ENCODE measurements around the gene CD82. TPM values are rescaled to one million over a fixed set of nuclear protein-coding genes. Genes with fewer than 3 reads are reported as not detected.

CD82 gene
- total and polyA plus RNA-seq, 2 of the 8 experiments (the other 6 are each of a cell fraction or from before 2014, with no cell fraction given), result 7.9 to 10.3 TPM

DNA sequence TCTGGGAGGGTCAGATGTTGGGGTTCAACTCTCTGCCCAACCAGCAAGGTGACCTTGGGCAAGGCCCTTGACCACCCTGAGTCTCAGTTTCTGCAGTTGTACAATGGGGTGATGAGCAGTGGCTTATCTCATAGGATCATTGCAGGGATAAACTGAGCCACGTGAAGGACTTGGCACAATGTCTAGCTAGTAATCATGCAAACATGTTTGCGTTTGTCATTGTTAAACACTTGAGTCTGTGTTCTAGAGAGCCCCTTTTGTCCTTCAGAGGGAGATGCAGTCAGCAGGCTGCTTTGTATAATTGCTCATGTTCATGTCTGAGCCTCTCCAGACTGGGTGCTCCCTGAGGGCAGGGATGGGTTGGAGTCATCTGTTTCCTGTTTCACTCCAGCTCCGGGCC is 15.8 kb downstream of the CD82 start:
- Histone ChIP-seq H3K23ac (ENCODE audit: insufficient read length) (no peak overlapping the region), H2BK20ac (ENCODE audit: low read length) (no peak overlapping the region), H3K23me2 (ENCODE audit: low read depth, low read length) (no peaks in the 10 kb centered on the region), H2AK5ac (ENCODE audit: low read depth, low read length) (no peak overlapping the region; the same call in 1 of the 2 replicates), H3K4me2 (ENCODE audit: insufficient read depth in 1 of 2, low read depth in 2 of 2, low read length in 2 of 2) (no peak overlapping the region), H3K9ac (replicated peaks in 1 of 4; ENCODE audit: extremely low read depth in 1 of 4, low read depth in 3 of 4, low read length in 3 of 4) (no peak overlapping the region), H3K79me1 (ENCODE audit: low read depth, low read length) (no peaks in the 10 kb centered on the region; the same call in 1 of the 2 replicates), H4K5ac (ENCODE audit: insufficient read length, low read depth, low read length) (no peak overlapping the region), H4K8ac (ENCODE audit: extremely low read depth, insufficient read depth, low read length) (no peak overlapping the region), H4K91ac (replicated peaks; ENCODE audit: insufficient read length, low read length) (no peak overlapping the region), H3K36me3 (ENCODE audit: control insufficient read depth in 2 of 4, insufficient read depth in 4 of 4, low read length in 3 of 4) (no peaks in the 10 kb centered on the region; a peak in 1 of 8 replicates), H2BK5ac (ENCODE audit: low read depth, low read length) (no peak overlapping the region), H3K27ac (ENCODE audit: low read depth, low read length) (no peak overlapping the region), H2AFZ (ENCODE audit: low read length) (no peak overlapping the region), H3K4me1 (replicated peaks in 1 of 4; ENCODE audit: control insufficient read depth in 3 of 4, insufficient read depth in 4 of 4, low read length in 3 of 4) (peaks cover 0 to 2% (median 0%) of the 10 kb centered on the region in 4 experiments; a peak in 2 of 7 replicates), H3K9me3 (ENCODE audit: insufficient read depth in 2 of 2, low read depth in 1 of 2, low read length in 1 of 2) (no peaks in the 10 kb centered on the region), H2BK12ac (ENCODE audit: low read depth, low read length) (no peak overlapping the region), H3K79me2 (ENCODE audit: control insufficient read depth in 1 of 2, insufficient read depth in 2 of 2, low read length in 2 of 2) (no peaks in the 10 kb centered on the region), H3K4ac (replicated peaks; ENCODE audit: insufficient read length, low read depth, low read length) (no peak overlapping the region), H2BK120ac (replicated peaks; ENCODE audit: low read depth, low read length) (no peak overlapping the region), H3K27me3 (replicated peaks in 1 of 4; ENCODE audit: control insufficient read depth in 3 of 4, extremely low read depth in 1 of 4, insufficient read depth in 3 of 4, low read length in 3 of 4) (no peaks in the 10 kb centered on the region), H3K14ac (ENCODE audit: insufficient read length) (no peak overlapping the region), H3K56ac (replicated peaks; ENCODE audit: insufficient read length, low read depth, low read length) (no peak overlapping the region), H3K4me3 (ENCODE audit: extremely low read depth in 1 of 4, insufficient read depth in 2 of 4, low read depth in 3 of 4, low read length in 4 of 4) (no peak overlapping the region), H2BK15ac (ENCODE audit: low read length) (no peak overlapping the region), H3K18ac (ENCODE audit: extremely low read depth, low read length) (no peak overlapping the region), H4K20me1 (replicated peaks in 1 of 2; ENCODE audit: control insufficient read depth in 1 of 2, insufficient read depth in 2 of 2, low read length in 2 of 2) (no peaks in the 10 kb centered on the region)
- no peak for DNase-seq (ENCODE audit: low read depth in 1 of 2, low spot score in 2 of 2)
- no peak for FAIRE-seq
- 95% methylated on average over 3 of the region's 3 CpGs; no CpG with 5 or more reads in 1 of the 2 experiments for WGBS, 2 experiments (ENCODE audit: extremely low coverage in 1 of 2, insufficient coverage in 1 of 2, insufficient read length in 1 of 2, insufficient replicate concordance in 2 of 2, low coverage in 1 of 2, low lambda C conversion rate in 2 of 2, missing lambda C conversion rate in 1 of 2)
- POLR2A ChIA-PET (ENCODE audit: partially characterized antibody), result no interaction called here
- CTCF ChIA-PET (ENCODE audit: partially characterized antibody), result interaction anchor here (1.5 to 2.0 kb wide), 4 partner anchors 14 to 39 kb away, joined by 4 to 9 read pairs (median 4); no protein-coding TSS in a partner anchor
- TF ChIP-seq SRF (IDR thresholded peaks at IDR 0.05; ENCODE audit: low read depth, low read length) (no peak), JUN (IDR thresholded peaks at IDR 0.05; ENCODE audit: low read depth, low read length) (no peak), SUZ12 (IDR thresholded peaks at IDR 0.05; ENCODE audit: low read length) (no peak), SP2 (IDR thresholded peaks at IDR 0.05; ENCODE audit: low read length) (no peak), TEAD4 (IDR thresholded peaks at IDR 0.05; ENCODE audit: low read depth, low read length) (no peak), POU5F1 (IDR thresholded peaks at IDR 0.05; ENCODE audit: low read depth, low read length) (no peak), KDM4A (IDR thresholded peaks at IDR 0.05; ENCODE audit: low read depth, low read length, severe bottlenecking) (no peak), CTBP2 (IDR thresholded peaks at IDR 0.05; ENCODE audit: borderline replicate concordance, insufficient read depth, insufficient read length, low read length) (no peak), SP1 (IDR thresholded peaks at IDR 0.05; ENCODE audit: low read depth, low read length) (no peak), CEBPB (IDR thresholded peaks at IDR 0.05; ENCODE audit: low read depth, low read length) (no peak), HDAC6 (IDR thresholded peaks at IDR 0.05; ENCODE audit: low read depth, low read length) (no peak)
- TF ChIP-seq, protein P1, sequence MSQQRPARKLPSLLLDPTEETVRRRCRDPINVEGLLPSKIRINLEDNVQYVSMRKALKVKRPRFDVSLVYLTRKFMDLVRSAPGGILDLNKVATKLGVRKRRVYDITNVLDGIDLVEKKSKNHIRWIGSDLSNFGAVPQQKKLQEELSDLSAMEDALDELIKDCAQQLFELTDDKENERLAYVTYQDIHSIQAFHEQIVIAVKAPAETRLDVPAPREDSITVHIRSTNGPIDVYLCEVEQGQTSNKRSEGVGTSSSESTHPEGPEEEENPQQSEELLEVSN (IDR thresholded peaks at IDR 0.05), result no peak
